Activated CD4-positive, alpha-beta T cell treated with anti-CD3 and anti-CD28 coated beads, Interleukin-2, amount 50 U/mL, for 4 hours (primary cell): ENCODE data around the gene CLDN9.

Experiments used
- DNase-seq, 2 experiments: peaks; one replicate each; pipeline ENCODE4 v3.0.0-alpha.2; 2020

Gene CLDN9

DNA sequence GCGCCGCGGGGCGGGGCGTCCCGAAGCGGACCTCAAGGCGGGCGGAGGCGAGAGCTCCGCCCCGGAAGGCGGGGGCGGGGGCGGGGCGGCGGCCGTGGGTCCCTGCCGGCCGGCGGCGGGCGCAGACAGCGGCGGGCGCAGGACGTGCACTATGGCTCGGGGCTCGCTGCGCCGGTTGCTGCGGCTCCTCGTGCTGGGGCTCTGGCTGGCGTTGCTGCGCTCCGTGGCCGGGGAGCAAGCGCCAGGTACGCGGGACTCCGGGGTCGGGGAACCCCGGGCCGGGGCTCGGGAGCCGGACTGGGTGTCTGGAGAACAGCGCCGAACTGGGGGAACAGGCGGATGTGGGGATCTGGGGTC lies 7.5 kb downstream of the CLDN9 start, which contains the start of gene TNFRSF12A:
TNFRSF12A (plus strand) TSS at position 122 of the 357 bp plus-strand sequence; CDS start at position 152, 30 bp downstream.
- peak in 1 of 2 experiments; percentile 34 for DNase-seq

DNA sequence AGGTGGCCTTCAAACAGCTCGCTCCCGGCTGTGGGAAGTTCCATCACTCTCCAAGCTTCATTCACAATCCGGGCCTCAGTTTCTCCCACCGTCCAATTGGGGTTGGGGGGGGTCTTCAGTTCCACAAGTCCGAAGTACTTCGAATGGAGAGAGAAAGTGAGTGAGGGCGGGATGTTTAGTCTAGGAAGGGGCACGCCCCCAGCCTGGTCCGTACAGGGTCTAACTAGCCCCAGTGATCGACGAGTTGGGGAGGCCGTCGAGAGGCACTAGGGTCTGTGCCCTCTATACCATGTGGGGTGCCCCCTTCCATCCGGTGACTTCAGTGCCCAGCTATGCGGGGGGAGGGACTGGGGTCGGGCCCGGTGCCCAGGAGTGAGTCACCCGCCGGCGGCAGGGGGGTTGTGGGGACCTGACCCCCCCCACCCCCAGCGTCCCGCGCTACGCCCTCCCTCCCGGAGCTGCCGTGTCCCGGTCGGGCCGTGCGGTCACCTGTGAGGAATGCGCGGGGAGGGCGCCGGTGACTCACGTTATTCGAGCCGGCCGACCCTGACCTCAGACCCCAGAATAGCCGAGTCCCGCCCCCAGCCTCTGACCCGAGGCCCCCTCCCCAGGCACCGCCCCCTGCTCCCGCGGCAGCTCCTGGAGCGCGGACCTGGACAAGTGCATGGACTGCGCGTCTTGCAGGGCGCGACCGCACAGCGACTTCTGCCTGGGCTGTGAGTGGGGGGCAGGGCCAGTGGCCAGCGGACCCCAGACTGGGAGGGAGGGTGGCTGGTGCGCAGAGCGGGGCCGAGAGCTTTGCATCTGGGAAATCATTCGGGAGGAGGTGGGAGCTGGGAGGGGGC lies 8.1 kb downstream of the CLDN9 start:
- peak; percentile 63 to 69 for DNase-seq

GRCh38 chr16:3021449-3022207 lies 8.9 kb downstream of the CLDN9 start:
- DNase-seq: peak; percentile 89 to 91

- DNase-seq: peak; percentile 94
Observed at GRCh38 chr16:3022208-3022683, 9.5 kb downstream of the CLDN9 start.

DNA sequence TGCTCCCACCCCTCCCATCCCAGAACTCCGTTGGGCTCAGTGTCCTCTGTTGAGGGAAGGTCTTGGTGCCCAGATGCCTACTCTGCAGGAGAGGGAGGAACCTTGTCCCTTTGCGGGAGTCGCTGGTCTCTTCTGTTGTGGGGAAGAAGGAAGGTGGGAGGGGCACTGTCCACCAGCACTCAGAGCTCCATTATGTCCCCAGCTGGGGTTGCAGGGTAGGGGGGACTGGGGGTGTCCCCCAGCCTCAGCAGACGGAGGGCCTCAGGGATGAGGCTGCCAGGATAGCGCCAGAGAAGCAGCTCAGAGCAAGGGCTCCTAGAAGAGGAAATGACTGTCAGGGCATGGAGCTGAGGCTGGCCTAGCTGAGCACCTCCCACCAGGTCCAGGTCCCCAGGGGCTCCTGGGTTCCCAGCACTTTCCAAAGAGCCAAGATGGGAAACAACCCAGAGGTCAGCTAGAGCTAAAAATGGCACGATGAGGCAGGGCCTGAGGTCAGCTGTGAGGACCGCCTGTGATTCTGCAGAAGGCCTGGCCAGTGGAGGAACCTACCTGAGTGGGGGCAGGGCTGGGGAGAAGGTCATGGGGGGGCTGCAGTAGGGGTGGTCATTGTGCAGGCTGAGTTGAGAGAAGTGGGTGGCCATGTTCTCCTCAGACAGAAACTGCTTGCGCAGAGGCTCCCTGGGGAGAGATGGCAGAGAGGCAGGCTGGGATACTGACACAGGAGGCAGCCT lies 10.1 kb downstream of the CLDN9 start:
- DNase-seq: no peak

DNA sequence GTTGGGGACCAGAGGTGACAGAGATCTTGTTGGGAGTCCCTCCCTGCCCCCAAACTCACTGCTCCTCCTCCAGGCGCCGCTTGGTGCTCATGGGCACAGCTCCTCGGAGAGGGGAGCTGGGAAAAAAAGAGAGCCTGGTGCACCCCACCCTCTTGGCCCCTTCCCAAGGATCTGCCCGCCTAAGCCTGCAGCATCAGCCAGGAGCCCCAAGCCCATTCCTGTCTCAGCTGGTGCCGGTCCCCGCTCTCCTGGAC lies 10.6 kb downstream of the CLDN9 start:
- DNase-seq: no peak

DNA sequence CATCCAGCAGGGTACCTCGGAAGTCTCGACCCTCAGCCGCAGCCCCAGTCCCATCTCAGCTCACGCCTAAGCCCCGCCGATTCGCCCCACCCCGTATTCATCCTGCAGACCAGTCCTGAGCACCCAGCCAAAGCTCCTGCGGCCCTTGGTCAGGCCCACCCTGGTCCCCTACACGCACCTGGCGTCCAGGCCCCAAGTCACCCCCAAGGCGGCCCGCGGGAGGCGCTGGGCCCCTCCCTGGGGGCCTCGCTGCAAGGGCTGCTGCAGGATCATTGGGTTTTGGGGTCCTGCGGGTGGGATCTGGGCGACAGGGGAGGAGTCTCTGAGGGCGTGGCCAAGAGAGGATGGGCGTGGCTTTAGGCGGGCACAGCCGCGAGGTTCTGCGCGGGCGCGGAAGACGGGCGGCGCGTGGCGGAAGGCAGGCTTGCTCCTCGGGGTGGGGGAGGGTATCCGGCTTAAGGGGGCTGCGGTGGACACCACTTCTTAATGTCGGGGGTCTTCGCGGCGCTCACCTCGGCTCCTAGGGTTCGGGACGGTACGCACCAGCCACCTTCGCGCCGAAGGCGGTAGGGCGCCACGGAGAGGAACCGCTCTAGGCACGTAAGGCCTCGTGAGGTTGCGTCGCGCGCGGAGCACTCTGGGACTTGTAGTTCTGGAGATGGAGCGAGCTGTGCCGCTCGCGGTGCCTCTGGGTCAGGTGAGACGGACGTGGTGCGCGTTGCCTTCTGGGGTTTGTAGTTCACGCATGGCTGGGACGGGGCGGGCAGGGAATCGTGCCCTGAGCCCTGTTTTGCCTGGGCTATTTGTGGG lies 11.2 kb downstream of the CLDN9 start, which contains the start of the genes HCFC1R1 and THOC6:
HCFC1R1 (minus strand) TSS at position 274 of the 810 bp plus-strand sequence; CDS start at position 273, 1 bp downstream.
THOC6 (plus strand) TSS at position 367 of the 810 bp plus-strand sequence; CDS start at position 659, 292 bp downstream.
- peak; percentile 95 to 96 for DNase-seq

- no peak for DNase-seq
Observed at GRCh38 chr16:3025032-3026002, 12.6 kb downstream of the CLDN9 start.

DNA sequence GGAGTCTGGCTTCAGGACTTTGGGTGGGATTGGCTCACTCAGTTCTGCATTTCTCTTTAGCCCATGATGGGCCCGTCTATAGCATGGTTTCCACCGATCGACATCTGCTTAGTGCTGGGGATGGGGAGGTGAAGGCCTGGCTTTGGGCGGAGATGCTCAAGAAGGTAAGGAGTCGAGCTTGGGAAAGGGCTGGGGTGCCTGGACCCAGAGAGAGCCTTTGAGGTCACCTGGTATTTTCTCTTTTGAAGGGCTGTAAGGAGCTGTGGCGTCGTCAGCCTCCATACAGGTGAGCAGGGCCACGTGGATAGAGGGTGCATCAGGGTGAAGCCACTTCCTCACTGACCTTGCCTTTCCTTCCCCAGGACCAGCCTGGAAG lies 13.3 kb downstream of the CLDN9 start:
- DNase-seq: no peak

GRCh38 chr16:3026609-3027488 lies 14.1 kb downstream of the CLDN9 start:
- DNase-seq: no peak

DNA sequence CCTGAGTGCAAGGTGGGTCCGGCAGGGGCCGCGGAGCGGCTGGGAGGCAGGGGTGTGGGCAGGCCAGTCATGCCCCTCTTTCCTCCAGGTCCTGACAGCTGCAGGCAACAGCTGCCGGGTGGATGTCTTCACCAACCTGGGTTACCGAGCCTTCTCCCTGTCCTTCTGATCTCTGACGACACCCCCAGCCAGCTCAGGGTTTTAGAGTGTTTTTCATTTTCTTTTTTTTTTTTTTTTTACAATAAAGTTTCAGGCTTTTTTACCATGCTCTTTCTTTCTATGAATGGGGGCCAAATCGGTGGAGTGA lies 14.7 kb downstream of the CLDN9 start:
- DNase-seq: no peak

DNA sequence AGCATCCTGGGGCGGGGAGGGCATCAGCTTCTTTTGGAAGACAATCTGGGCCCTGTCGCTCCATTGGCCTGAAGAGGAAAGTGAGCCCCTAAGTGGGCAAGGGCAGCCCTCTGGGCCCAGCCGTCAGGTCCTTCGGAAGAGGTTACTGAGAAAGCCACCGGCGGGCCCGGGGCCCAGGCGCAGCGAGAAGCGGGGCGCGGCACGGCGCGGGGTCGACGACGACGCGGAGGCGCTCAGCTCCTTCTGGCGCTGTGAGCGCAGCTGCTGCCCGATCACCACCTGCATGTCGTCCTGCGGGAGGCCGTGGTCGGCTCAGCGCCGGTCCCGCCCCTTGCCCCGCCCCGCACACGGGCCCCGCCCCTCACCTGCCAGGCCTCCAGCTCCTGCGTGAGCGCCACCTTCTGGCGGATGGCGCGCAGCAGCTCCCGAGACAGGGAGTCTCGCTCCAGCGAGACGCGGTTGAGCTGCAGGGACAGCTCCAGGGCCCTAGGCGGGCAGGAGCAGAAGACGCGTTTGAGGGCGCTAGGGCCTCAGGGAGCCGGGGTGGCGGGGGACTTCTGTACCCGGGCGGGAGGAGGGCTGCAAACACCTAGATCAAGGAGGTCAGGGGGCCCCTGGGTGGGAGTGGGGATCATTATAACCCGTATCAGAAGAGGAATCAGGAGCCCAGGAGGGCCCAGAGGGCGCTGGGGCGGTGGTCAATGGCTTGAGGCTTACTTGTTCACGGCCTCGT lies 15.4 kb downstream of the CLDN9 start:
- peak; percentile 82 to 84 for DNase-seq

GRCh38 chr16:3028716-3029319 lies 16.1 kb downstream of the CLDN9 start:
- no peak for DNase-seq

GRCh38 chr16:3029491-3030221 lies 16.9 kb downstream of the CLDN9 start:
- peak; percentile 31 to 43 for DNase-seq

DNA sequence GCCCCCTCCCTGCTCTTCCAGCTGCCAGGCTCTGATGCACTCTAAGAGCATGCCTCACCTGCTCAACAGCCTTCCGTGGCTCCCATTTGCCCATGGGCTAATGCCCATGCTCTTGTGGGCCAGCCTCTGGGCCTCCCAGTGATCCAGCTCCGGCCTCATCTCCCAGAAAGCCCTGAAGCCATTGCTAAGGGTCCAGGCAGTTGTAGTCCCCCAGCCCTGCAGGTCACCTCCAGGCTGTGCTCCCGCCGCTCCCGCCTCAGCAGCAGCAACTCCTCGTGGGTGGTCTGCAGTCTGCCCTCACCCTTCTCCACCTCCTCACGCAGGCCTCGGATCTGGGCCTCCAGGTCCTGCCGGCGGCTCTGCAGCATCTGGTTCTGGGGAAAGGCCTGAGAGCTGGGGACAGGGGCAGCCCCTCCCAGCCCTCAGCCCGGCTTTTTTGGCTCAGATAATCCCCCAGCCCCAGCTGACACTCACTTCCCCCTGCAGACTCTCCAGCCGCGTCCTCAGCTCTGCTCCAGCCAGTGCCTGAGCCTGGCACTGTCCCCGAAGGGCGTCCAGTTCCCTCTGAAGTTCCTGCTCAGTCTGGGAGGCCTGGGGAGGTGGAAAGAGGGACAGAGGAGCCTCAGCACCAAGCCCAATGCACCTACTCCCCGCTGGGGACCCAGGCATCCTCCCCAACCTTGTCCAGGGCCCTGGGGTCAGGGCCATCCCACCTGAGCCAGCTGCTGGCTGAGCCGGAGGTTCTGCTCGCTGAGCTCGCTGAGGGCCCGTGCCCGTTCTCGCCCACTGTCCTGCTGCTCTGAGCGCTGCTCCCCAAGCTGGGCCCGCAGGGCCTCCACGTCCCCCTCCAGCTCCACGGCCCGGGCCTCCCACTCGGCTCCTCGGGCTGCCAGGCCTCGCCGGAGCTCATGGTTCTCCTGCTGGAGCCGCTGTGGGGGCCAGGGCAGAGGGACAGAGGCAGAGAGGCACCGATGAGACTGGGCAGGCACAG lies 17.8 kb downstream of the CLDN9 start:
- DNase-seq: no peak

DNA sequence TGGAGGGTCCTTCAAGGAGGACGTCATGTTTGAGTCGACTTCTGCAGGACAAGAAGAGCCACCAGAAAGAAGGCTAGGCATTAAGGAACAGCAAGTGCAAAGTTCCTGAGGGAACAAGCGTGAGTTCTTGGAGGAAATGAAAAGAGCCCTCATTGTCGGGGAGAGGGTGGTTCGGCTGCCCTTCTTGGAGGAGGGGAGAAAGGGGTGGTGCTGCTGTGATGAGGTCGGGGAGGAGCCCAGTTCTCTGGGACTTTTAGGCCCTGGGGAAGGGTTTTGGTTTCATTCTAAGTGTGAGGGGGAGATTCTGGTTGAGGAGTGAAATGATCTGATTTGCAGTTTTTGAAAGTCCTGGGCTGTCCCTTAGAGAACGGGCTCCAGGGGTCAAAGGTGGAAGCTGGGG lies 19.9 kb downstream of the CLDN9 start:
- DNase-seq: no peak
